GM21528 (cell line): ENCODE measurements around the gene WDR73.

Source experiments
- ATAC-seq: cut with Tn5 transposase; IDR thresholded peaks from one replicate; pipeline ENCODE4 v1.9.1; 2021; ENCODE audit warnings: mild to moderate bottlenecking, moderate library complexity; ENCODE audit not compliant: unreplicated experiment, low FRiP score

WDR73 gene

DNA sequence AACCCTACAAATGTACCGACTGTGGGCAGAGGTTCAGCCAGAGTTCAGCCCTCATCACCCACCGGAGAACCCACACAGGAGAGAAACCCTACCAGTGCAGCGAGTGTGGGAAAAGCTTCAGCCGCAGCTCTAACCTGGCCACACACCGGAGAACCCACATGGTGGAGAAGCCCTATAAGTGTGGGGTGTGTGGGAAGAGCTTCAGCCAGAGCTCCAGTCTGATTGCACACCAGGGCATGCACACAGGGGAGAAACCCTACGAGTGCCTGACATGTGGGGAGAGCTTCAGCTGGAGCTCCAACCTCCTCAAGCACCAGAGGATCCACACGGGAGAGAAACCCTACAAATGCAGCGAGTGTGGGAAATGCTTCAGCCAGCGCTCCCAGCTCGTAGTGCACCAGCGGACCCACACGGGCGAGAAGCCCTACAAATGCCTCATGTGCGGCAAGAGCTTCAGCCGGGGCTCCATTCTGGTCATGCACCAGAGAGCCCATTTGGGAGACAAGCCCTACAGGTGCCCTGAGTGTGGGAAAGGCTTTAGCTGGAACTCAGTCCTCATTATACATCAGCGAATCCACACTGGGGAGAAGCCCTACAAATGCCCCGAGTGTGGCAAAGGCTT, 32.6 kb downstream of the WDR73 start:
- no peak for ATAC-seq

DNA sequence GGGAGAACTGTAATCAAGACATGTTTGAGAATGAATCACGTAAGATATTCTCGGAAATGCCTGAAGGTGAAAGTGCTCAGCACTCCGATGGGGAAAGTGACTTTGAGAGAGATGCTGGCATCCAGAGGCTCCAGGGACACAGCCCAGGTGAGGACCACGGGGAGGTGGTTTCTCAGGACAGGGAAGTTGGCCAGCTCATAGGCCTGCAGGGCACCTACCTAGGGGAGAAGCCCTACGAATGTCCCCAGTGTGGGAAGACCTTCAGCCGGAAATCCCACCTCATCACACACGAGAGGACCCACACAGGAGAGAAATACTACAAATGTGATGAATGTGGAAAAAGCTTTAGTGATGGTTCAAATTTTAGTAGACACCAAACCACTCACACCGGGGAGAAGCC, 33.5 kb downstream of the WDR73 start:
- no peak for ATAC-seq

GRCh38 chr15:84616235-84616634, 37.8 kb downstream of the WDR73 start:
- no peak for ATAC-seq

- no peak for ATAC-seq
Observed at GRCh38 chr15:84611631-84612030, 42.5 kb downstream of the WDR73 start.

- no peak for ATAC-seq
Observed at GRCh38 chr15:84609818-84610525, 44.1 kb downstream of the WDR73 start.

GRCh38 chr15:84608707-84609284, 45.3 kb downstream of the WDR73 start:
- no peak for ATAC-seq

- ATAC-seq: no peak
Observed at GRCh38 chr15:84606653-84607120, 47.4 kb downstream of the WDR73 start.

- no peak for ATAC-seq
Observed at GRCh38 chr15:84605554-84605882, 48.6 kb downstream of the WDR73 start.

GRCh38 chr15:84604826-84605553, 49.1 kb downstream of the WDR73 start:
- ATAC-seq: no peak

- ATAC-seq: no peak
Observed at GRCh38 chr15:84603630-84604379, 50.3 kb downstream of the WDR73 start.

DNA sequence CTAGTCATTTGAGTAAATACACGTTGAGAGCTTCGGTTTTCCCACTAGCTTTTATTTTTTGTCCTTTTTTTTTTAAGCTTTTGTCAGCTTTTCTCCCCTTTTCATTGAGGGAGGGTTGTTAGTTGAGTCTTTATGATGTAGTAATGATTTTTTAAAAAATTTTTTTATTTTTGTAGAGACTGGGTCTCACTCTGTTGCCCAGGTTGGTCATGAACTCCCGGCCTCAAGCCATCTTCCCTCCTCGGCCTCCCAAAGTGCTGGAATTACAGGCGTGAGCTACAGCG, 52.6 kb downstream of the WDR73 start:
- ATAC-seq: no peak

GRCh38 chr15:84600687-84601554, 53.2 kb downstream of the WDR73 start, which contains the start of gene ZSCAN2:
Gene ZSCAN2 (plus strand): TSS chr15:84601009. CDS start chr15:84603928, 2,919 bp downstream.
- ATAC-seq: peak; percentile 92

GRCh38 chr15:84600331-84600686, 53.8 kb downstream of the WDR73 start:
- ATAC-seq: peak; percentile 18

DNA sequence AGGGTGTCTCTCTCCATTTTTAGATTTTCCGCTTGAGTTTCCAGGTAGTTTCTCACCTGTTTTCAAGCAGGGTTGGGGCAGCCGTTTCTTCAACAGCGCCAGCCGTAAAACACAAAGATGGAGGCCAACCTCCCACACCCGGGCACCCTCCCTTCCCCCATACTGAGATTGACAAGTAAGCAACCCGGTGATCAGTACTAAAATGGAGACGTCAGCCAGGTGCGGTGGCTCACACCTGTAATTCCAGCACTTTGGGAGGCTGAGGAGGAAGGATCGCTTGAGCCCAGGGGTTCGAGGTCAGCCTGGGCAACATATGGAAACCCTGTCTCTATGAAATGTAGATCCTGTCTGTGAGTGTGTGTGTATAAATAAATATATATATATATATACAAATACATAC, 54.2 kb downstream of the WDR73 start:
- ATAC-seq: no peak

DNA sequence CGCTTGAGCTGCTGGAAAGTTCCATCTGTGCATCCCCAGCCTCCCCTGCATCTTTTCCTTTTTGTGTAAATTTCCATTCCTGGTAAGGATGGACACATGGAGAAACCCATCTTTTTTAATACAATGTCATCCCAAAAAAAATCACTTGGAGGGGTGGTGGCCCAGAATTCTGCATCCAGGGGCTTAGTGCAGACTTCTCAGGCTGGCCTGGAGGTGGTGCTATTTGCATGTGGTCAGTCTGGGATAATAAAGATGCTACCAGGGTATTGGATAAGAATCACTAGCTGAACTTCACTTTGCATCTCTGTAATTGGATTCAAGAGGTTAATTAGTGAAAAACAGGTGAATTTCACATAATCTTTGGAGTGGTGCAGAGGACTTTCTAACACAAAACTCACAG, 55.1 kb downstream of the WDR73 start:
- no peak for ATAC-seq

GRCh38 chr15:84598250-84598649, 55.8 kb downstream of the WDR73 start:
- peak; percentile 40 for ATAC-seq

GRCh38 chr15:84597296-84597695, 56.8 kb downstream of the WDR73 start:
- ATAC-seq: no peak

DNA sequence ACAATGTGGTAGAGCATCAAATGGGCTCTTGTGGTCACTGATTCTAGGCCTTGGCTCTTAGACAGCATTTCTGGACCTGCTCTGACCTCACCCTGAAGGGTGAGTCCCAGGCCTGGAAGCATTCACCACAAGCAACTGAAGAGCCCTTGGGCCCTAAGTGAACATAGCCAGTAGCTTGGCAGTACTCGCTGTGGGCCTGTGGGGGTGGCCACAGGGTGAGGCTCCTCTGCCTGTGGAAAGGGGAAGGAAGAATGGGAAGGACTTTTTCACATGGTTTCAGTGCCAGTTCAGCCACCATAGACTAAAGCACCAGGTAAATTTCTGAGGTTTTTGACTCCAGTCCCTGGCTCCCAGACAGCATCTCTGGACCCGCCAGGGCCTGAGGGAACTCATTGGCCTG, 58.4 kb downstream of the WDR73 start:
- ATAC-seq: no peak

GRCh38 chr15:84594617-84595290, 59.3 kb downstream of the WDR73 start:
- no peak for ATAC-seq
